ENCODE results near the gene PTGES2.

DNA sequence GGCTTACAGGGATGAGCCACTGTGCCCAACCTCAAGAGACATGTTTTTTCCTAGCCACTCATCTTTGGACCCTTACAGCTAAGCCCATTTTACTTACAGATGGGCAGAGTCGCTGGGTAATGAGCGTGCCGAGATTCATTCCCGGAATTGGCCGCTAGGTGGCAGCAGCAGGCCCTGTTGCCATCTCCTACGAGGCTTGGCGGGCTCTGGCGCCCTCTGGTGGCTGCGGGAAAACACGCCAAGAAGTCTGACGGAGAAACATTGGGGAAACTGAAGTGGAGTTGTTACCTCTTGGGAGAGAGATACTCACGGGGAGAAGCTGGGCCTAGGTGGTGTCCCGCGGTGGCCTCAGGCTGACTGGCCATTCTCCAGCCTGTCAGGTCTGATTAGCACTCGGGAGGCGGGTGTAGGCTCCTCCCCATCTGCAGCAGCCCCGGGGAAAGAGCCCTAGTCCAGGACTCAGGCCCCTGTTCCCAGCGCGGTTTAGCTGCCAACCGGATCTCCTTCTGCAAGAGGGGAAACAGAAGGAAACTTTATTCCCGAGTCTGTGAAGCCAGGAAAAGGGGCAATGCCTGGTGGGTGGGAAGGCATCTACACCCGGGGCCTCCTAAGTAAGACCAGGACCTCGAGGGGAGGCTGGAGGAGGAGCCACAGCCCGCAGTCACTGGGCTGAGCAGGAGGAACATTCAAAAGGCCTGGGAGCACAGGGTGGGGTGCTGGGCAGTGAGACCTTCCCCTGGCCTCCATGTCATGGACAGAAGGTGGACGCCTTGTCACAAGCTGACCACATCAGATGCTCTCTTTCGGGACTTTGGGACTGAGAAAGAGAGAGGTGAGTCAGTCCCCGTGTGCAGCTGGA is 9.7 kb downstream of the PTGES2 start:
- TF ChIP-seq, protein P1, sequence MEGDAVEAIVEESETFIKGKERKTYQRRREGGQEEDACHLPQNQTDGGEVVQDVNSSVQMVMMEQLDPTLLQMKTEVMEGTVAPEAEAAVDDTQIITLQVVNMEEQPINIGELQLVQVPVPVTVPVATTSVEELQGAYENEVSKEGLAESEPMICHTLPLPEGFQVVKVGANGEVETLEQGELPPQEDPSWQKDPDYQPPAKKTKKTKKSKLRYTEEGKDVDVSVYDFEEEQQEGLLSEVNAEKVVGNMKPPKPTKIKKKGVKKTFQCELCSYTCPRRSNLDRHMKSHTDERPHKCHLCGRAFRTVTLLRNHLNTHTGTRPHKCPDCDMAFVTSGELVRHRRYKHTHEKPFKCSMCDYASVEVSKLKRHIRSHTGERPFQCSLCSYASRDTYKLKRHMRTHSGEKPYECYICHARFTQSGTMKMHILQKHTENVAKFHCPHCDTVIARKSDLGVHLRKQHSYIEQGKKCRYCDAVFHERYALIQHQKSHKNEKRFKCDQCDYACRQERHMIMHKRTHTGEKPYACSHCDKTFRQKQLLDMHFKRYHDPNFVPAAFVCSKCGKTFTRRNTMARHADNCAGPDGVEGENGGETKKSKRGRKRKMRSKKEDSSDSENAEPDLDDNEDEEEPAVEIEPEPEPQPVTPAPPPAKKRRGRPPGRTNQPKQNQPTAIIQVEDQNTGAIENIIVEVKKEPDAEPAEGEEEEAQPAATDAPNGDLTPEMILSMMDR (IDR thresholded peaks at IDR 0.05) = peak; percentile 99
- TF ChIP-seq TCF7L2 (IDR thresholded peaks at IDR 0.05; ENCODE audit: low read depth, low read length) (no peak), POLR2AphosphoS5 (IDR thresholded peaks at IDR 0.05; ENCODE audit: low read depth, low read length) (no peak), SIN3A (IDR thresholded peaks at IDR 0.05; ENCODE audit: borderline replicate concordance, insufficient read depth, low read depth, low read length) (no peak)
